Measurements from ENCODE around the gene CFAP210.

- TF ChIP-seq, protein P1, sequence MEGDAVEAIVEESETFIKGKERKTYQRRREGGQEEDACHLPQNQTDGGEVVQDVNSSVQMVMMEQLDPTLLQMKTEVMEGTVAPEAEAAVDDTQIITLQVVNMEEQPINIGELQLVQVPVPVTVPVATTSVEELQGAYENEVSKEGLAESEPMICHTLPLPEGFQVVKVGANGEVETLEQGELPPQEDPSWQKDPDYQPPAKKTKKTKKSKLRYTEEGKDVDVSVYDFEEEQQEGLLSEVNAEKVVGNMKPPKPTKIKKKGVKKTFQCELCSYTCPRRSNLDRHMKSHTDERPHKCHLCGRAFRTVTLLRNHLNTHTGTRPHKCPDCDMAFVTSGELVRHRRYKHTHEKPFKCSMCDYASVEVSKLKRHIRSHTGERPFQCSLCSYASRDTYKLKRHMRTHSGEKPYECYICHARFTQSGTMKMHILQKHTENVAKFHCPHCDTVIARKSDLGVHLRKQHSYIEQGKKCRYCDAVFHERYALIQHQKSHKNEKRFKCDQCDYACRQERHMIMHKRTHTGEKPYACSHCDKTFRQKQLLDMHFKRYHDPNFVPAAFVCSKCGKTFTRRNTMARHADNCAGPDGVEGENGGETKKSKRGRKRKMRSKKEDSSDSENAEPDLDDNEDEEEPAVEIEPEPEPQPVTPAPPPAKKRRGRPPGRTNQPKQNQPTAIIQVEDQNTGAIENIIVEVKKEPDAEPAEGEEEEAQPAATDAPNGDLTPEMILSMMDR (IDR thresholded peaks at IDR 0.05) = no peak
- no peak for TF ChIP-seq POLR2AphosphoS5 (IDR thresholded peaks at IDR 0.05)
These were observed 24.0 kb downstream of the CFAP210 start for GRCh38 chr2:169670215-169670651.

All from breast epithelium (tissue), 3 donors.